ENCODE results near the gene EXTL1. TPM values are rescaled to one million over a fixed set of nuclear protein-coding genes. Genes with fewer than 3 reads are reported as not detected.

EXTL1 gene
- total RNA-seq, 1 experiment from 2014 or later: 0.15 TPM

DNA sequence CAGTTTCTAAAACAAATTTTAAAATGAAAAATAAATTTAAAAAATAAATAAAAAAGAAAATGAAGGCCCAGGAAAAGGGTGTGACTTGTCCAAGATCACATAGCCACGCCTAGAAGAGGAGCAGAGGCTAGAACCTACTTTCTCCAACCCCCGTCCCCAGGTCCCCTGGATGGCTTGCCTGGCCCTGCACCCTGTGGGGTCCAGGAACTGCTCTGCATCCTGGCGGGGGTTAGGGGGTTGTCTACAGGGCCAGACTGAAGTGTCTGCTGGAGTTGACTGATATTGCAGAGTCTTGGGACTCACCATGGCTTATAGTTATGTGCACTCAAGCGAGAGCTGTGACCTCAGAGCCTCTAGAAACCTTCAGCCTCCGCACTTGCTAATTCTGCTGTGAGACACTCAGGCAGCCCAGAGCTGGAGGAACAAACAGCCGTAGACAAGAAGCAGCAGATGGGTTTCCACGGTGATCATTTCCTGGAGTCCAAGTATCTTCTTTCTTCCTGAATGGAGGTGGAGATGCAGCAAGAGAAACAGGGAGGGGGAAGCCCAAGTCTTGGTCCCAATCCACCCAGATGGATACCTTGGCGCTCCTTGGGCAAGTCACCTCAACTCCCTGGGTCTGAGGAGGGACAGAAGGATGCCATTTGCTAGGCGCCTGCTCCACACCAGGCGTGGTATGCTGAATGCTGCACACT, 5.2 kb upstream of the EXTL1 start:
- no TSS peak for BruUV-seq (replicated peaks)
- H3K4me1 ChIP-seq (ENCODE audit: control insufficient read depth in 1 of 2, insufficient read depth in 2 of 2, low read length in 2 of 2): peaks cover 0 to under 1% of the 10 kb centered on the region in 2 experiments; a peak in 1 of 4 replicates
- no peak for TF ChIP-seq ELF1 (IDR thresholded peaks at IDR 0.05; ENCODE audit: borderline replicate concordance, low read depth)
- no peak for TF ChIP-seq TCF7L2 (IDR thresholded peaks at IDR 0.05; ENCODE audit: borderline replicate concordance, extremely low read depth, insufficient read depth, insufficient read length)
- no peak for TF ChIP-seq YY1 (IDR thresholded peaks at IDR 0.05; ENCODE audit: extremely low read depth, insufficient replicate concordance, low read depth, low read length)
- TF ChIP-seq, protein P1, sequence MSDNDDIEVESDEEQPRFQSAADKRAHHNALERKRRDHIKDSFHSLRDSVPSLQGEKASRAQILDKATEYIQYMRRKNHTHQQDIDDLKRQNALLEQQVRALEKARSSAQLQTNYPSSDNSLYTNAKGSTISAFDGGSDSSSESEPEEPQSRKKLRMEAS (IDR thresholded peaks at IDR 0.05): no peak
- no peak for TF ChIP-seq SRF (IDR thresholded peaks at IDR 0.05; ENCODE audit: low read depth)
- TF ChIP-seq ZFX (IDR thresholded peaks at IDR 0.05): no peak
- TF ChIP-seq POLR2AphosphoS5 (IDR thresholded peaks at IDR 0.05; ENCODE audit: low read depth, low read length): no peak
- no peak for TF ChIP-seq EGR1 (IDR thresholded peaks at IDR 0.05; ENCODE audit: low read depth)
- no peak for TF ChIP-seq ZNF274 (IDR thresholded peaks at IDR 0.05; ENCODE audit: low read depth, low read length)
- TF ChIP-seq CBX3 (IDR thresholded peaks at IDR 0.05; ENCODE audit: low read depth): no peak
- no peak for TF ChIP-seq SP1 (IDR thresholded peaks at IDR 0.05; ENCODE audit: low read depth)
- TF ChIP-seq ATF3 (IDR thresholded peaks at IDR 0.05): no peak
- TF ChIP-seq, protein P2, sequence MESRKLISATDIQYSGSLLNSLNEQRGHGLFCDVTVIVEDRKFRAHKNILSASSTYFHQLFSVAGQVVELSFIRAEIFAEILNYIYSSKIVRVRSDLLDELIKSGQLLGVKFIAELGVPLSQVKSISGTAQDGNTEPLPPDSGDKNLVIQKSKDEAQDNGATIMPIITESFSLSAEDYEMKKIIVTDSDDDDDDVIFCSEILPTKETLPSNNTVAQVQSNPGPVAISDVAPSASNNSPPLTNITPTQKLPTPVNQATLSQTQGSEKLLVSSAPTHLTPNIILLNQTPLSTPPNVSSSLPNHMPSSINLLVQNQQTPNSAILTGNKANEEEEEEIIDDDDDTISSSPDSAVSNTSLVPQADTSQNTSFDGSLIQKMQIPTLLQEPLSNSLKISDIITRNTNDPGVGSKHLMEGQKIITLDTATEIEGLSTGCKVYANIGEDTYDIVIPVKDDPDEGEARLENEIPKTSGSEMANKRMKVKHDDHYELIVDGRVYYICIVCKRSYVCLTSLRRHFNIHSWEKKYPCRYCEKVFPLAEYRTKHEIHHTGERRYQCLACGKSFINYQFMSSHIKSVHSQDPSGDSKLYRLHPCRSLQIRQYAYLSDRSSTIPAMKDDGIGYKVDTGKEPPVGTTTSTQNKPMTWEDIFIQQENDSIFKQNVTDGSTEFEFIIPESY (IDR thresholded peaks at IDR 0.05; ENCODE audit: extremely low read depth, insufficient replicate concordance, low read length): no peak
- no peak for TF ChIP-seq EZH2 (IDR thresholded peaks at IDR 0.05)
- TF ChIP-seq, protein P3, sequence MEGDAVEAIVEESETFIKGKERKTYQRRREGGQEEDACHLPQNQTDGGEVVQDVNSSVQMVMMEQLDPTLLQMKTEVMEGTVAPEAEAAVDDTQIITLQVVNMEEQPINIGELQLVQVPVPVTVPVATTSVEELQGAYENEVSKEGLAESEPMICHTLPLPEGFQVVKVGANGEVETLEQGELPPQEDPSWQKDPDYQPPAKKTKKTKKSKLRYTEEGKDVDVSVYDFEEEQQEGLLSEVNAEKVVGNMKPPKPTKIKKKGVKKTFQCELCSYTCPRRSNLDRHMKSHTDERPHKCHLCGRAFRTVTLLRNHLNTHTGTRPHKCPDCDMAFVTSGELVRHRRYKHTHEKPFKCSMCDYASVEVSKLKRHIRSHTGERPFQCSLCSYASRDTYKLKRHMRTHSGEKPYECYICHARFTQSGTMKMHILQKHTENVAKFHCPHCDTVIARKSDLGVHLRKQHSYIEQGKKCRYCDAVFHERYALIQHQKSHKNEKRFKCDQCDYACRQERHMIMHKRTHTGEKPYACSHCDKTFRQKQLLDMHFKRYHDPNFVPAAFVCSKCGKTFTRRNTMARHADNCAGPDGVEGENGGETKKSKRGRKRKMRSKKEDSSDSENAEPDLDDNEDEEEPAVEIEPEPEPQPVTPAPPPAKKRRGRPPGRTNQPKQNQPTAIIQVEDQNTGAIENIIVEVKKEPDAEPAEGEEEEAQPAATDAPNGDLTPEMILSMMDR (IDR thresholded peaks at IDR 0.05 in 2 of 3, conservative IDR thresholded peaks at IDR 0.05 in 1 of 3; ENCODE audit: borderline replicate concordance in 1 of 3, insufficient read depth in 1 of 3, low read depth in 2 of 3, low read length in 2 of 3): no peak
- no peak for TF ChIP-seq FOSL1 (IDR thresholded peaks at IDR 0.05; ENCODE audit: low read depth)
- TF ChIP-seq, protein P4, sequence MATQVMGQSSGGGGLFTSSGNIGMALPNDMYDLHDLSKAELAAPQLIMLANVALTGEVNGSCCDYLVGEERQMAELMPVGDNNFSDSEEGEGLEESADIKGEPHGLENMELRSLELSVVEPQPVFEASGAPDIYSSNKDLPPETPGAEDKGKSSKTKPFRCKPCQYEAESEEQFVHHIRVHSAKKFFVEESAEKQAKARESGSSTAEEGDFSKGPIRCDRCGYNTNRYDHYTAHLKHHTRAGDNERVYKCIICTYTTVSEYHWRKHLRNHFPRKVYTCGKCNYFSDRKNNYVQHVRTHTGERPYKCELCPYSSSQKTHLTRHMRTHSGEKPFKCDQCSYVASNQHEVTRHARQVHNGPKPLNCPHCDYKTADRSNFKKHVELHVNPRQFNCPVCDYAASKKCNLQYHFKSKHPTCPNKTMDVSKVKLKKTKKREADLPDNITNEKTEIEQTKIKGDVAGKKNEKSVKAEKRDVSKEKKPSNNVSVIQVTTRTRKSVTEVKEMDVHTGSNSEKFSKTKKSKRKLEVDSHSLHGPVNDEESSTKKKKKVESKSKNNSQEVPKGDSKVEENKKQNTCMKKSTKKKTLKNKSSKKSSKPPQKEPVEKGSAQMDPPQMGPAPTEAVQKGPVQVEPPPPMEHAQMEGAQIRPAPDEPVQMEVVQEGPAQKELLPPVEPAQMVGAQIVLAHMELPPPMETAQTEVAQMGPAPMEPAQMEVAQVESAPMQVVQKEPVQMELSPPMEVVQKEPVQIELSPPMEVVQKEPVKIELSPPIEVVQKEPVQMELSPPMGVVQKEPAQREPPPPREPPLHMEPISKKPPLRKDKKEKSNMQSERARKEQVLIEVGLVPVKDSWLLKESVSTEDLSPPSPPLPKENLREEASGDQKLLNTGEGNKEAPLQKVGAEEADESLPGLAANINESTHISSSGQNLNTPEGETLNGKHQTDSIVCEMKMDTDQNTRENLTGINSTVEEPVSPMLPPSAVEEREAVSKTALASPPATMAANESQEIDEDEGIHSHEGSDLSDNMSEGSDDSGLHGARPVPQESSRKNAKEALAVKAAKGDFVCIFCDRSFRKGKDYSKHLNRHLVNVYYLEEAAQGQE (IDR thresholded peaks at IDR 0.05; ENCODE audit: low read depth): no peak
- no peak for TF ChIP-seq RAD21 (IDR thresholded peaks at IDR 0.05; ENCODE audit: low read depth)
- DNase-seq (ENCODE audit: low read depth, low spot score) (no peak), ATAC-seq (no peak)
- H3K27ac ChIP-seq (ENCODE audit: low read depth, low read length): no peak overlapping the region
- H3K79me2 ChIP-seq (ENCODE audit: insufficient read depth, low read length): no peaks in the 10 kb centered on the region
- no peak overlapping the region for H3K4me2 ChIP-seq (ENCODE audit: low read length)
- no peaks in the 10 kb centered on the region for H3K9me3 ChIP-seq (ENCODE audit: control insufficient read depth in 1 of 2, insufficient read depth in 1 of 2, low read depth in 1 of 2, low read length in 2 of 2)
- ChIA-PET CTCF (no interaction called here), RAD21 (ENCODE audit: low non-redundant PET in 1 of 2, low total read pairs in 2 of 2, uncharacterized antibody in 2 of 2, unreplicated experiment in 2 of 2) (no interaction called here), POLR2A (no interaction called here)
- intact Hi-C loops (cut with micrococcal nuclease): no loop called here
- no peak overlapping the region for H2AFZ ChIP-seq (ENCODE audit: low read depth, low read length, poor library complexity, severe bottlenecking)
- no peaks in the 10 kb centered on the region for H3K9me2 ChIP-seq (ENCODE audit: insufficient read depth)
- H4K20me1 ChIP-seq (ENCODE audit: insufficient read depth): no peaks in the 10 kb centered on the region
- no peak overlapping the region for H3K4me3 ChIP-seq (replicated peaks in 1 of 2; ENCODE audit: low read depth in 1 of 2, low read length in 2 of 2)
- H3K36me3 ChIP-seq (ENCODE audit: control insufficient read depth in 1 of 2, insufficient read depth in 2 of 2, low read length in 2 of 2): no peaks in the 10 kb centered on the region
- no peaks in the 10 kb centered on the region for H3K27me3 ChIP-seq (ENCODE audit: insufficient read depth, low read length)
- H3K9ac ChIP-seq (ENCODE audit: low read length): no peak overlapping the region
